OCI-LY3 (cell line): ENCODE data around the gene LSM14A.

Experiments
- CTCF ChIP-seq: fragments of 200-600, 300-600 bp; sonication (generic); IDR thresholded peaks from 2 replicates; pipeline ENCODE4 v1.5.1; 2014; ENCODE audit warnings: antibody characterized with exemption, low read length, low read depth
- EZH2phosphoT487 ChIP-seq: fragments of 200-600 bp; shearing (Covaris generic); IDR thresholded peaks from 2 replicates; pipeline ENCODE4 v1.6.1; 2018; ENCODE audit warnings: antibody characterized with exemption, mixed run types, low read depth

- TF ChIP-seq CTCF (no peak), EZH2phosphoT487 (no peak)
Observed at GRCh38 chr19:34187011-34187410, 14.7 kb downstream of the LSM14A start.
